ENCODE results near the gene CALML3.

Gene CALML3

GRCh38 chr10:5545011-5545410 lies 20.2 kb downstream of the CALML3 start:
- DNase-seq, result no peak

GRCh38 chr10:5545426-5545777 lies 20.6 kb downstream of the CALML3 start:
- DNase-seq, result no peak

DNA sequence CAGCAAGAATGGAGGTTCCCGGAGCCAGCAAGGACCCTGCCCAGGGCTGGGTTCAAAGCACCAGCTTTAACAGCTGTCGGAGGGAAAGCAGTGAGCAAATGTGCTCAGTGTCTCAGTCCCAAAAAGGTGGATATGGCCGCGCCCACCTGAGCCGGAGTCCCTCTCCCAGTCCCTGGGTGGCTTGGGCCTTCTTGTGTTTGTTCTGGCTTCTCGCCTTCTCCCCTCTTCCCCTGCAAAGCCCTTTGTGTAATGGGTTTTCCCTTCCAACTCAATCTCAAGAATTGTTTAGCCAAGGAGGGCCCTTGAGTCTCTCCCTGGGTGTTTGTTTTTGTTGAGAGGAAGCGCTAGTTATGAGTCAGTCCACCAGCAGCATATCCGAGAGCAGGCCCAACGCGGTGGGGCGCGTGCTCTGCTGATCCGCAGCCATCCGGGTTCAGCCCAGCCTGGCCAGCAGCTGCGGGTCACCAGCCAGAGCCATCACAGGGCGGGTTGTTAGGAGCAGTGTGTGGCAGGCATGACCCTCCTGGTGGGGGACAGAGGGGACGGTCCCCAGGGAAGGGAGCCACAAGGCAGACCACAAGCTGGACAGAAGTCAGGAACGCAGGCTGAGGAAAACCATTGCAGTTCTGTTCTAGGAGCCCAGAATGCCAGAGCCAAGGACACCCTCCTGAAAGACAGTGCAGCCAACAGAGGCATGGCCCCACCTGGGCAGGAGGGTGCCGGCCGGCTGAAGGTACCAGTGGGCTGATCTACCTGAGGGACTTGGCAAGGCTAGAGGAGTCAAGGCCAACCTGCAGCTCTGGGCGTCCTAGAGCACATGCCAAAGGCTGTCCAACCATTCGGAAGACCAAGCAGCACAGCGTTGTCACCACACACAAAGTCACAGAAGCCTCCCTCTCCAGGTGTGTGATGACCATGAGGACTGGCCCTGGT lies 21.3 kb downstream of the CALML3 start:
- no peak for DNase-seq

- no peak for DNase-seq
Measured at GRCh38 chr10:5546891-5547680, 22.3 kb downstream of the CALML3 start.

DNA sequence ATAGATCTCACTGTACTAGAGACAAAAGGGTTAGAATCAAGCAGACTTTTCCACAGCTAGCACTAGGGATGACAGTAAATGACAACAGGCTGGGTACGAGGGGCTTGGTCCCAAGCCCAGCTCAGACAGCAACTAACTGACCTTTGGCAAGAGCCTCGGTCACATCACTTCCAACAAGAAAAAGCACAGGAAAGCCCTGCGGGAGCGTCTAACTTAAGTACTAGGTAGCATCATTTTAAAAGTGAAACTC lies 22.8 kb downstream of the CALML3 start:
- DNase-seq, result no peak

GRCh38 chr10:5547931-5548660 lies 23.3 kb downstream of the CALML3 start:
- no peak for DNase-seq

- DNase-seq, result no peak
Measured at GRCh38 chr10:5549462-5550249, 24.9 kb downstream of the CALML3 start.

DNA sequence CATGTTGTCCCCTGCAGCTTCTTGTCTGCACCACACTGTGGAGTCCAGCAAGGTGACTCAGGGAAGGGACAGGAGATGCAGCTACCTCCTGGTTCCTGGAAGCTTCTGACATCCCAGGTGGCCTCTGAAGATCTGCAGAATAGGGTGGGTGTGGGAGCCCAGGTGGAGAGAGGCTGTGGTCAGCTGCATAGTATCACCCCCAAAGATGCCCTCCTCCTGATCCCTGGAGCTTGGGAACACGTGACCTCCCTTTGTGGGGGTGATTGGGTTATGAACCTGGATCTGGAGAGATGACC lies 25.4 kb downstream of the CALML3 start:
- DNase-seq, result no peak

DNA sequence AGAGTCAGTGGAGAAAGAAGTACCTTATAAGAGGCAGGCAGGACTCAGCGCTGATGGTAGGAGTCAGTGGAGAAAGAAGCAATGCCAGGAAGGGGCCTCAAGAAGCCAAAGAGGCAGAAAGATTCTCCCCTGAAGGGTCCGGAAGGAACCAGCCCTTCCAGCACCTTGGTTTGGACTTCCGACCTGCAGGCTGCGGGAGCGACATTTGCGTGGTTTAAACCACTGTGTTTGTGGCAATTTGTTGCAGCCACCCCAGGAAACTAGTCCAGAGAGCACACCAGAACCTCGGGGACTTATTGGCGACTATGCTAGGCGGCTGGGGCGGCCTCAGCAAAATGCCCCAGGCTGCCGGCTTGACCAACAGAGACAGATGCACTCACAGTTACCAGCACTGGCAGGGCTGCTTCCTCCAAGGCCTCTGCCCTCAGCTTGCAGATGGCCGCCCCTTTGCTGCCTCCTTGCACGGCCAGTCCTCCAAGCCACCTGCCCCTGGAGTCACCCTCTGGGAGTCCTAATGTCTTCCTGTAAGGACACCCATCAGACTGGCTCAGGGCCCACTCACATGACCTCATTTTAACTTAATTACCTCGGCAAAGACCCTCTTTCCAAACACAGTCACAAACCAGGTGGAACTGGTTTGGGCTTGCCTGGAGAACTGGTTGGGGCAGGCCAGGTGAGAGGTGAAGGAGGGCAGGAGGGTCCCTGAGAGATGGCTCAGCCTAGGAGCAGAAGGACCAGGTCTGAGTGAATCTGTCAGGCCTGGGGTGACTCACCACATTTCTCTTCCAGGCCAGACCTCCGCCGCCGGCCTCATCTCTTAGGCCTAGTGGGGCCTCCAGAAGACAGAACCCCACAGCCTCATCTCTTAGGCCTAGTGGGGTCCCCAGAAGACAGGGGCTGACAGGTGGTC lies 26.1 kb downstream of the CALML3 start:
- DNase-seq, result no peak

- DNase-seq, result peak; percentile 71 to 80
Measured at GRCh38 chr10:5551531-5552375, 27.0 kb downstream of the CALML3 start.

DNA sequence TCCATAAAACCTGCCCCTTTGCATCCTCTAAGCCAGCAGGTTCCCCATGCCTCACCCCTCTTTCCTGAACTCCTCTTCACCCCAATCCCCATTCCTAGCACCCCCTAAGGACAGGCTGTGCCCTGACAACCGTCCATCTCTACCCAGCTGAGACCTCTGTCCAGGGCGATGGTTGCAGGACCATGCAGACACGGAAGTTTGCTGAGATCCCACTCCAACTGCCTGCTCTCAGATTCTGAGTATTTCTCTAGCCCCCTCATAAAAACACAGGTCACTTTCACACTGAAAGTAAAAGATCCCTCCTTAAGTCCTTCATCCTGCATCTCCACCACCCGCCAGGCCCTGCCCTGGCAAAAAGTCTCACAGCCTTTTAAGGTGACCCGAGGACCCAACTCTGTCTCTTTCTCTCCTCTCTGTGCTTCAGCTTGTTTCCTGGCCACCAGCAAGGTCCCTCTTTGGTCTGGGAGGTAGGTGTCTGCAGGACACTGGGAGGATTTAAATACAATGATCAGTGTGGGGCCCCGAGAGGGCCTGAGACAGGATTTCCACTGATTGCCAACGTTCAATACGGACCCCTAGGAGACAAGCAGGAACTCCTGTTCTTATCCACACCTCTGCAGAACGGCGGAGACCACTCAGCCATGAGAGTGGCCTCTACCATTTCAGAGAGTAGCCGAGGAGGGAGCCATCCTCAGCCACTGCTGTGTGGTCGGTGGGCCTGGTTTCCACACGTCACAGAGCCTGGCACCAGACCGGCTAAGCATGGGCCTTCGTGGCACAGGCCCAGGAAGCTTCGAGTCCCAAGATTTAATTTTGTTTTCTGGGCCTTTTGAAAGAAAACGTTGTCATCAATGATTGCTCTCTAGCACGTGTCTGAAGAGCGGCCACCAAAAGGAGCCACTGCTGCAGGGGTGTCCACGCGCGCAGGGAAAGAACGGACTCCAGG lies 27.9 kb downstream of the CALML3 start:
- DNase-seq, result no peak

DNA sequence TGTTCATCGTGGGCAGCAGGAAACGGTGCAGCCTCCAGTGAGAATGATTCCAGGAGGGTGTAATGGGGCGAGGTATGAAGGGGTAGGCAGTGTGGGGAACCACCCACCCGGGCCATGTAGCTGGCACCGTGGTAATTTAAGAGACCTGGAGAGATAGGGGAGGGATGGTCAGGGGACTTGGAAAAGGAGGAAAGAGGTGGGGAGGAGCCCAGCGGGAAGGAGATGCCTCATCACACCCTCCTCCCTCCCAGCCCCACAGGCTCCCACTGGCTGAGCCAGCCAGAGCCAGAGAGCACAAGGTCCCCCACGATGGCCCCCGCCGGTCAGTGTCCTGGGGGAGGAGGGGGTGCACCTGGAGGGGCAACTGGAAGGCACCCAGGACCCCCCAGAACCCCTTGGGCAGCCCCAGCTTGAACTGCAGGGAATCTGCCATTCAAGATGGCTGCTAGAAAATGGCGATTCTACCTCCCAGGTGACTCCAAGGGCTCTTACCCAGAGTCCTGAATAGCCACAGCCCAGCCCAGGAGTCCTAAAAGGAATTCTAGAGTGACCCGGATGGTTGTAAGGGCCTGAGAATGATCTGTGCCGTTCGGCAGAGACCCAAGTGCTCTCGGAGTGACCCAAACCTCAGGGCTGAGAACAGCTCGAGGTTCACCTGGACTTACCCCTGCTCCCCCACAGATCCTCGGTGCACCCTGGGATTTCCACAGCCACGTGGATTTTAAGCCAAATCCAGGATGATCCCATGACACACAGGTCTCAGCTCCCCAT lies 28.8 kb downstream of the CALML3 start:
- no peak for DNase-seq

DNA sequence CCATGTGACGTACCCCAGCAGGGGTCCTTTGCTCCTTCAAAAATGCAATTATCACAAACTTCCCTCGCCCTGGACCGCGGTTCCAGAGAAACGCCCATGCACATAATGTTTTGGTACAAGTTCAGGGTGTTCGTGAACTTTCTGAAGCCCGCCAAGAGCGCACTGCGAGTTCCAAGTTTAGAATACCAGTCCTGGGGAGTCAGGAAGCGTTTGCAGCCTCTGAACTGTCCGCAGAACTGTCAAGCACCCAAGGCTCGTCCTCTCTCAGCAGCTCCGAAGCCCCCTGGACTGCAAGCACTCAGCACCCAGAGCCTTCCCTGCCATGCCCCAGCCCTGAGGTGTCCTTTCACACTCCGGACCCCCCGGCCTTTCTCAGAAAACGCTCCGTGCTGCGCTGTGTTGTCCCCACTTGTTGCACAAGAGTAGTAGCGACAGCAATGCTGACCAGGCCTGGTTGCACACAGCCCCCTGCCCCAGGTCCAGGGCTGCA lies 30.3 kb downstream of the CALML3 start:
- no peak for DNase-seq

- DNase-seq, result no peak
Measured at GRCh38 chr10:5555881-5556280, 31.1 kb downstream of the CALML3 start.

- no peak for DNase-seq
Measured at GRCh38 chr10:5556576-5556975, 31.8 kb downstream of the CALML3 start.

GRCh38 chr10:5557040-5557721 lies 32.4 kb downstream of the CALML3 start:
- DNase-seq, result no peak

- no peak for DNase-seq
Measured at GRCh38 chr10:5557799-5558771, 33.3 kb downstream of the CALML3 start.
